ENCODE results near the gene TCEANC2.
"Not testable (repeated sequence)": the region's sequence is repeated elsewhere in the genome, so short reads cannot be mapped to it uniquely, and the experiment has no call there.

Gene TCEANC2

DNA sequence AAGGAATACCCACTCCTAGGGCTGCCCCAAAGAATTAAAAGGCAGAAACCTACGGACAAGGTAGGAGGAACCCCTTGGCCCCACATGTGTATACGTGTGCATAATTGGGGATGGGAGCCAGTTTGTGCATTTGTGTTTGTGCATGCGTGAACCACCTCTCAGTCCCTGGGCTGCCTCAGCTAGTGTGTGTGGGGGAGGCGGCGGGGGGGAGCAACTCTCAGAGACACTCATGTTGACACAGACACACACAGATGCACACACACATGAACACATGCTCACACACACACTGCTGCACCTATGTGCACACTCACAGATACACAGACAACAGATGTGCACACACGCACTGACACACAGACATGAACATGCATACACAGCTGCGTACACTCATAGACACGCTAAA is 40.5 kb upstream of the TCEANC2 start:
- H3K36me3 ChIP-seq (ENCODE audit: control insufficient read depth, insufficient read depth, low read length) = no peaks in the 10 kb centered on the region
- H3K27ac ChIP-seq (ENCODE audit: low read depth, low read length) = no peak overlapping the region
- no peaks in the 10 kb centered on the region for H3K27me3 ChIP-seq (ENCODE audit: control insufficient read depth, insufficient read depth, low read length)
- H3K4me3 ChIP-seq (ENCODE audit: low read depth, low read length) = no peak overlapping the region
- H3K4me1 ChIP-seq (ENCODE audit: control insufficient read depth, insufficient read depth, low read length) = peaks cover 25% of the 10 kb centered on the region
- H3K9ac ChIP-seq (ENCODE audit: low read length) = no peak overlapping the region
- no peaks in the 10 kb centered on the region for H3K9me3 ChIP-seq (ENCODE audit: control insufficient read depth, insufficient read depth, low read depth, low read length)

DNA sequence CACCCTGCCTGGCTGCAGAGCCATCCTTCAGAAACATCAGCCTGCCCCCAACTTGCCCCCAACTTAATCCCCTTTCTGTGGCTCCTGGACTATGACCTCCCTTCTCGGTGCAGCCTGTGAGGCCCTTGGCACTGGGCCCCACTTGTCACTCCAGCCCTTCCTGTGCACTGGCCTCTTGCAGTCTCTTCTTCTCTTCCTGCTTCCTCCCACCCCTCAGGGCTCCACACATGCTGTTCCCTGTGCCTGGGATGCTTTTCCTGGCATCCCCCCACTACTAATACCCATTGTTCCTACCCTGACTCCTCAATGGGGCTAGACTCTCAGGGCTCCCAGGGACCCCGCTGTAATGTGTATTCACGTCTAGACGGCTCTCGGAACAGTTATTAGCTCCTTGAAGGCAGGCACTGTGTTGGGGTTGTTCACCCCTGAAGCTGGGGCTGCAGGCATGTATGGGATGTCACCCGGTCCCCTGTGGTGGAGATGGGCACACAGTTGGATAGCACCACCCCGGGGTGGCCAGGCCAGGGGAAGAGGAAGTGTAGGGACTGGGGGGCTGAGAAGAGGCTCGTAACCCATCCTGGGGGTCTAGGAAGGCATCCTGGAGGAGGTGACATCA is 39.9 kb upstream of the TCEANC2 start:
- Histone ChIP-seq H3K9me3 (ENCODE audit: control insufficient read depth, insufficient read depth, low read depth, low read length) (no peaks in the 10 kb centered on the region), H3K4me1 (ENCODE audit: control insufficient read depth, insufficient read depth, low read length) (peaks cover 31% of the 10 kb centered on the region), H3K27me3 (ENCODE audit: control insufficient read depth, insufficient read depth, low read length) (no peaks in the 10 kb centered on the region), H3K27ac (ENCODE audit: low read depth, low read length) (no peak overlapping the region), H3K9ac (ENCODE audit: low read length) (no peak overlapping the region), H3K36me3 (ENCODE audit: control insufficient read depth, insufficient read depth, low read length) (no peaks in the 10 kb centered on the region), H3K4me3 (ENCODE audit: low read depth, low read length) (no peak overlapping the region)

- Histone ChIP-seq H3K4me1 (ENCODE audit: control insufficient read depth, insufficient read depth, low read length) (peaks cover 31% of the 10 kb centered on the region), H3K27me3 (ENCODE audit: control insufficient read depth, insufficient read depth, low read length) (no peaks in the 10 kb centered on the region), H3K9me3 (ENCODE audit: control insufficient read depth, insufficient read depth, low read depth, low read length) (no peaks in the 10 kb centered on the region), H3K36me3 (ENCODE audit: control insufficient read depth, insufficient read depth, low read length) (no peaks in the 10 kb centered on the region), H3K27ac (ENCODE audit: low read depth, low read length) (no peak overlapping the region), H3K9ac (ENCODE audit: low read length) (no peak overlapping the region), H3K4me3 (ENCODE audit: low read depth, low read length) (no peak overlapping the region)
Measured at GRCh38 chr1:54014009-54014629, 39.3 kb upstream of the TCEANC2 start.

- H3K4me3 ChIP-seq (ENCODE audit: low read depth, low read length) = no peak overlapping the region; the same call in 1 of the 2 replicates
- H3K9me3 ChIP-seq (ENCODE audit: control insufficient read depth, insufficient read depth, low read depth, low read length) = no peaks in the 10 kb centered on the region
- H3K36me3 ChIP-seq (ENCODE audit: control insufficient read depth, insufficient read depth, low read length) = no peaks in the 10 kb centered on the region
- H3K4me1 ChIP-seq (ENCODE audit: control insufficient read depth, insufficient read depth, low read length) = peaks cover 31% of the 10 kb centered on the region
- no peaks in the 10 kb centered on the region for H3K27me3 ChIP-seq (ENCODE audit: control insufficient read depth, insufficient read depth, low read length)
- H3K9ac ChIP-seq (ENCODE audit: low read length) = peak overlapping the region; percentile 10
- no peak overlapping the region; the same call in 1 of the 2 replicates for H3K27ac ChIP-seq (ENCODE audit: low read depth, low read length)
Measured at GRCh38 chr1:54016343-54017282, 36.8 kb upstream of the TCEANC2 start.

DNA sequence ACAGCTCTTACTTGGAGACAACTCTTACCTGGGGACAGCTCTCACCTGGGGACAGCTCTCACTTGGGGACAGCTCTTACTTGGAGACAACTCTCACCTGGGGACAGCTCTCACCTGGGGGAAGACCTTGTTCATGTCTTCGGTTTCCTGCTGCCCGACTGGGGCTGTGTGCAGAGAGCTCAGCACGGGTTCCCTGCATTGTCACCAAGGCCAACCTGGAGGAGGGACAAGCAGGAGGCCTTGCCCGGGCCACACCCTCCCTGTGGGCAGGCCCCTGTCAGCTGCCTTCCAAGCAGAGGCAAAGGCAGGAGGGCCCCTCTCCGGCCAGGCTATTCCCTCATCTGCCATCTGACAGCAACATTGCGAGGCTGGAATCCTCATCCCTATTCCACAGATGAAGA is 35.4 kb upstream of the TCEANC2 start, which contains the start of gene LDLRAD1:
TSS of gene LDLRAD1 (minus strand) at position 208 of the 400 bp plus-strand sequence. CDS start at position 134, 74 bp downstream.
- Histone ChIP-seq H3K36me3 (ENCODE audit: control insufficient read depth, insufficient read depth, low read length) (no peaks in the 10 kb centered on the region), H3K9ac (ENCODE audit: low read length) (no peak within 1 kb of the TSS), H3K27me3 (ENCODE audit: control insufficient read depth, insufficient read depth, low read length) (no peaks in the 10 kb centered on the region), H3K4me3 (ENCODE audit: low read depth, low read length) (no peak within 1 kb of the TSS), H3K4me1 (ENCODE audit: control insufficient read depth, insufficient read depth, low read length) (peaks cover 31% of the 10 kb centered on the region), H3K27ac (ENCODE audit: low read depth, low read length) (no peak within 1 kb of the TSS), H3K9me3 (ENCODE audit: control insufficient read depth, insufficient read depth, low read depth, low read length) (no peaks in the 10 kb centered on the region)

GRCh38 chr1:54018635-54019034 is 34.8 kb upstream of the TCEANC2 start:
- H3K4me3 ChIP-seq (ENCODE audit: low read depth, low read length) = no peak overlapping the region
- H3K9ac ChIP-seq (ENCODE audit: low read length) = no peak overlapping the region
- H3K27me3 ChIP-seq (ENCODE audit: control insufficient read depth, insufficient read depth, low read length) = no peaks in the 10 kb centered on the region
- H3K36me3 ChIP-seq (ENCODE audit: control insufficient read depth, insufficient read depth, low read length) = no peaks in the 10 kb centered on the region
- H3K9me3 ChIP-seq (ENCODE audit: control insufficient read depth, insufficient read depth, low read depth, low read length) = no peaks in the 10 kb centered on the region
- no peak overlapping the region for H3K27ac ChIP-seq (ENCODE audit: low read depth, low read length)
- peaks cover 30% of the 10 kb centered on the region for H3K4me1 ChIP-seq (ENCODE audit: control insufficient read depth, insufficient read depth, low read length)

DNA sequence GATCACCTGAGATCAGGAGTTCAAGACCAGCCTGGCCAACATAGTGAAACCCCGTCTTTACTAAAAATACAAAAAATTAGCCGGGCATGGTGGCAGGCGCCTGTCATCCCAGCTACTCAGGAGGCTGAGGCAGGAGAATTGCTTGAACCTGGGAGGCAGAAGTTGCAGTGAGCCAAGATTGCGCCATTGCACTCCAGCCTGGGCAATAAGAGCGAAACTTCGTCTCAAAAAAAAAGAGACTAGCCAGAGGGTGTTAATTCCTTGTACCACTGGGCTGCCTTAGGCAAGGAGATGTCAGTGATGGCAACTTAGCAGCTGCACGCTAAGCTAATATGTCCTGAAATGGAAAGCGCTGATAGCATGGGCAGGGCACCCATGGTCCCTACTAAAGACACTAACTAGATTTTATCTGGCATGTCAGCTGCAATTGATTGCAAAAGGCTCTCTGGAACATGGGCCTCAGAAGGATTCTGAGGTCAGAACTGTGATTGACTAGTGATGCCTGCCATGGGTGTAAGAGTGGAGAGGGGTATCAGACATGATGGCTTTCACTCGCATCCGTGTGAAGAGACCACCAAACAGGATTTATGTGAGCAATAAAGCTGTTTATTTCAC is 33.7 kb upstream of the TCEANC2 start:
- H3K9me3 ChIP-seq (ENCODE audit: control insufficient read depth, insufficient read depth, low read depth, low read length); H3K27ac ChIP-seq (ENCODE audit: low read depth, low read length); H3K27me3 ChIP-seq (ENCODE audit: control insufficient read depth, insufficient read depth, low read length); H3K9ac ChIP-seq (ENCODE audit: low read length); H3K4me3 ChIP-seq (ENCODE audit: low read depth, low read length); H3K36me3 ChIP-seq (ENCODE audit: control insufficient read depth, insufficient read depth, low read length): not testable (repeated sequence)
- peaks cover 20% of the 10 kb centered on the region for H3K4me1 ChIP-seq (ENCODE audit: control insufficient read depth, insufficient read depth, low read length)

DNA sequence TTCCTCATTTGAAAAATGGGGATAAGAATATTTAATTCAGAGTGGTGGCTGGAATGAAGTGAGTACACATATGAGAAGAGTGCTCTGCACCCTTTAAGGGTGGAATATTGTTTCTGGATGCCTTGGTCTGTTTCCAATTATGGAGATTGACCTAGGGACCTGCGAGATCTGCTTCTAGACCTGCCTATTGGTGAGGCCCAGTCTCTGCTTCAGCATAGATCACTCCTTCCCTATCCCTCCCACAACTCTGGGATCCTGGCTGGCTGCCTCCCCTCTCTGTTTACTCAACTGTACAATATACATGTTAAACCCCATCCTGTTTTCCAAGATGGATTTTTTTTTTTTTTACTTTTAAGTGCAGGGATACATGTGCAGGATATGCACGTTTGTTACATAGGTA is 29.1 kb upstream of the TCEANC2 start:
- Histone ChIP-seq H3K9me3 (ENCODE audit: control insufficient read depth, insufficient read depth, low read depth, low read length) (no peaks in the 10 kb centered on the region), H3K4me1 (ENCODE audit: control insufficient read depth, insufficient read depth, low read length) (no peaks in the 10 kb centered on the region), H3K4me3 (ENCODE audit: low read depth, low read length) (no peak overlapping the region), H3K9ac (ENCODE audit: low read length) (no peak overlapping the region), H3K27me3 (ENCODE audit: control insufficient read depth, insufficient read depth, low read length) (no peaks in the 10 kb centered on the region), H3K36me3 (ENCODE audit: control insufficient read depth, insufficient read depth, low read length) (no peaks in the 10 kb centered on the region), H3K27ac (ENCODE audit: low read depth, low read length) (no peak overlapping the region)

- H3K27ac ChIP-seq (ENCODE audit: low read depth, low read length) = not testable (repeated sequence)
Measured at GRCh38 chr1:54024811-54025210, 28.6 kb upstream of the TCEANC2 start.

DNA sequence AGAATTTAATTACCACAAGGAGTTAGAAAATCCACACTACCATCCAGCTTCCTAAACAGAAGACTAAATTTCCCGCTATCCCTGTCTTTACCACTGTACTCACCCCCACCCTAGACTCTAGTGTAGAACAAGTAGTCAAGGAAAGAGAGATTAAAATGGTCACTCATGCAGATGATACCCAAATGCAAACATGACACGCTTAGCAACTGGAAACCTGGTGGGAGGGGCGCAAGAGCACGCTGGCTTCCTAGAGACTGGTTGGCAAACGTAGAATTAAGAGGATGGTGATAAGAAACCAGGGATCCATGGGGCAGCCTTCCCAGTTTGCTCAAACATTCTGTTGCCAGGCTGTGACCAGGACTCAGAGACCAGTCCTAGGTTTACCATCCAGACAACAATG is 25.6 kb upstream of the TCEANC2 start:
- H3K27me3 ChIP-seq (ENCODE audit: control insufficient read depth, insufficient read depth, low read length) = no peaks in the 10 kb centered on the region
- H3K9ac ChIP-seq (ENCODE audit: low read length) = no peak overlapping the region
- no peaks in the 10 kb centered on the region for H3K4me1 ChIP-seq (ENCODE audit: control insufficient read depth, insufficient read depth, low read length)
- no peaks in the 10 kb centered on the region for H3K9me3 ChIP-seq (ENCODE audit: control insufficient read depth, insufficient read depth, low read depth, low read length)
- no peak overlapping the region for H3K4me3 ChIP-seq (ENCODE audit: low read depth, low read length)
- peaks cover 15% of the 10 kb centered on the region for H3K36me3 ChIP-seq (ENCODE audit: control insufficient read depth, insufficient read depth, low read length)
- H3K27ac ChIP-seq (ENCODE audit: low read depth, low read length) = no peak overlapping the region

More at GRCh38 chr1:54024811-54025210, 28.6 kb upstream of the TCEANC2 start:
- not testable (repeated sequence) for H3K9me3 ChIP-seq (ENCODE audit: control insufficient read depth, insufficient read depth, low read depth, low read length); H3K27me3 ChIP-seq (ENCODE audit: control insufficient read depth, insufficient read depth, low read length); H3K4me3 ChIP-seq (ENCODE audit: low read depth, low read length); H3K9ac ChIP-seq (ENCODE audit: low read length); H3K36me3 ChIP-seq (ENCODE audit: control insufficient read depth, insufficient read depth, low read length); H3K4me1 ChIP-seq (ENCODE audit: control insufficient read depth, insufficient read depth, low read length)

Measured in HUES6 (cell line).